ENCODE results near the gene PLEKHM3.

The PLEKHM3 gene

GRCh38 chr2:207885010-207885409 lies 140.3 kb downstream of the PLEKHM3 start:
- no peak for DNase-seq (ENCODE audit: low spot score)

GRCh38 chr2:207884127-207884526 lies 141.2 kb downstream of the PLEKHM3 start:
- no peak for DNase-seq (ENCODE audit: low spot score)

- DNase-seq (ENCODE audit: low spot score) = no peak
Measured at GRCh38 chr2:207883002-207883780, 142.1 kb downstream of the PLEKHM3 start.

GRCh38 chr2:207881902-207882301 lies 143.4 kb downstream of the PLEKHM3 start:
- no peak for DNase-seq (ENCODE audit: low spot score)

- DNase-seq (ENCODE audit: low spot score) = no peak
Measured at GRCh38 chr2:207879536-207879935, 145.8 kb downstream of the PLEKHM3 start.

GRCh38 chr2:207876842-207877535 lies 148.3 kb downstream of the PLEKHM3 start:
- no peak for DNase-seq (ENCODE audit: low spot score)

GRCh38 chr2:207875473-207876212 lies 149.7 kb downstream of the PLEKHM3 start:
- no peak for DNase-seq (ENCODE audit: low spot score)

GRCh38 chr2:207873794-207874193 lies 151.5 kb downstream of the PLEKHM3 start:
- no peak for DNase-seq (ENCODE audit: low spot score)

GRCh38 chr2:207871911-207872310 lies 153.4 kb downstream of the PLEKHM3 start:
- no peak for DNase-seq (ENCODE audit: low spot score)

- DNase-seq (ENCODE audit: low spot score) = no peak
Measured at GRCh38 chr2:207871506-207871905, 153.8 kb downstream of the PLEKHM3 start.

- no peak for DNase-seq (ENCODE audit: low spot score)
Measured at GRCh38 chr2:207870814-207871213, 154.5 kb downstream of the PLEKHM3 start.

- DNase-seq (ENCODE audit: low spot score) = no peak
Measured at GRCh38 chr2:207869784-207870778, 155.2 kb downstream of the PLEKHM3 start.

- DNase-seq (ENCODE audit: low spot score) = no peak
Measured at GRCh38 chr2:207868855-207869596, 156.3 kb downstream of the PLEKHM3 start.

GRCh38 chr2:207867905-207868304 lies 157.4 kb downstream of the PLEKHM3 start:
- no peak for DNase-seq (ENCODE audit: low spot score)

GRCh38 chr2:207867056-207867455 lies 158.3 kb downstream of the PLEKHM3 start:
- no peak for DNase-seq (ENCODE audit: low spot score)

GRCh38 chr2:207865210-207865609 lies 160.1 kb downstream of the PLEKHM3 start:
- DNase-seq (ENCODE audit: low spot score) = no peak

- DNase-seq (ENCODE audit: low spot score) = no peak
Measured at GRCh38 chr2:207863345-207863744, 162.0 kb downstream of the PLEKHM3 start.

- DNase-seq (ENCODE audit: low spot score) = no peak
Measured at GRCh38 chr2:207861789-207862188, 163.5 kb downstream of the PLEKHM3 start.

- DNase-seq (ENCODE audit: low spot score) = no peak
Measured at GRCh38 chr2:207860685-207861084, 164.6 kb downstream of the PLEKHM3 start.

GRCh38 chr2:207855591-207855990 lies 169.7 kb downstream of the PLEKHM3 start:
- DNase-seq (ENCODE audit: low spot score) = no peak

All from globus pallidus (tissue), 1 donor.